B cell (primary cell): ENCODE measurements around the gene RIIAD1. TPM values are rescaled to one million over a fixed set of nuclear protein-coding genes. Genes with fewer than 3 reads are reported as not detected.

Experiments used
- ATAC-seq: fragments of 200-7000 bp; cut with Tn5 transposase; one replicate; pipeline ENCODE4 v1.10.0; 2021; ENCODE audit warnings: low read depth, mild to moderate bottlenecking, moderate number of reproducible peaks, moderate library complexity
- CTCF ChIA-PET: fragments of 350-600 bp; sonication (Branson Sonifier 250); formaldehyde crosslinking; loops from one replicate; lab custom pipeline; 2021; ENCODE audit warnings: antibody characterized with exemption, inconsistent platforms; lab: Charles Lee
- POLR2A ChIA-PET: fragments of 350-600 bp; sonication (Branson Sonifier 250); formaldehyde crosslinking; loops from one replicate; lab custom pipeline; 2021; ENCODE audit warnings: antibody characterized with exemption; lab: Charles Lee
- DNase-seq: peaks from one replicate; pipeline ENCODE4 v3.0.0; 2013
- H2AFZ ChIP-seq: 2 replicates; pipeline ENCODE4 v1.6.1; 2012; ENCODE audit warnings: mild to moderate bottlenecking, low read depth, low read length; ENCODE audit not compliant: insufficient read depth, poor library complexity, severe bottlenecking
- H3K27ac ChIP-seq, 2 donors: 1 replicate in 1 of 2; 2 replicates in 1 of 2; pipeline ENCODE4 v1.5.1; 2012 to 2013; ENCODE audit warnings: low read length in 2 of 2, mild to moderate bottlenecking in 2 of 2, moderate library complexity in 1 of 2
- H3K27me3 ChIP-seq, 4 experiments: fragments of 200-600 bp in 1 of 4; sonication (generic) in 1 of 4; replicated peaks in 1 of 4; 1 replicate in 2 of 4; 2 replicates in 2 of 4; pipeline versions ENCODE4 v1.6.1 to v1.7.0; 2013 to 2016; ENCODE audit warnings: low read length in 3 of 4, mild to moderate bottlenecking in 2 of 4, mixed read lengths in 1 of 4, moderate library complexity in 1 of 4; ENCODE audit not compliant: insufficient read depth in 4 of 4, control insufficient read depth in 3 of 4; ENCODE audit errors: control extremely low read depth in 1 of 4
- H3K36me3 ChIP-seq, 2 experiments: replicated peaks in 1 of 2; 1 replicate in 1 of 2; 2 replicates in 1 of 2; pipeline versions ENCODE4 v1.6.1 to v1.7.1; 2013; ENCODE audit warnings: low read length in 1 of 2; ENCODE audit not compliant: insufficient read depth in 2 of 2, control insufficient read depth in 1 of 2; ENCODE audit errors: control extremely low read depth in 1 of 2, extremely low read depth in 1 of 2
- H3K4me1 ChIP-seq, 2 donors: fragments of 200-600 bp in 1 of 2; sonication (generic) in 1 of 2; 1 replicate in 1 of 2; 2 replicates in 1 of 2; pipeline versions ENCODE4 v1.5.1 to v1.6.1; 2013 to 2017; ENCODE audit warnings: low read length in 2 of 2; ENCODE audit not compliant: control insufficient read depth in 2 of 2, insufficient read depth in 2 of 2
- H3K4me2 ChIP-seq: replicated peaks from 2 replicates; pipeline ENCODE3; 2012; ENCODE audit warnings: mild to moderate bottlenecking, low read depth, low read length; ENCODE audit not compliant: poor library complexity, severe bottlenecking
- H3K4me3 ChIP-seq, 5 experiments: fragments of 200-600 bp in 1 of 5; sonication (generic) in 1 of 5; 1 replicate in 3 of 5; 2 replicates in 2 of 5; pipeline versions ENCODE4 v1.5.1 to v1.7.0; 2011 to 2016; ENCODE audit warnings: low read length in 4 of 5, mild to moderate bottlenecking in 4 of 5, low read depth in 2 of 5, control low read depth in 1 of 5, moderate library complexity in 1 of 5; ENCODE audit not compliant: insufficient read depth in 1 of 5; ENCODE audit errors: control extremely low read depth in 1 of 5, extremely low read depth in 1 of 5
- H3K79me2 ChIP-seq: fragments of 200-600 bp; sonication (generic); one replicate; pipeline ENCODE4 v1.6.0; 2016; ENCODE audit warnings: low read length; ENCODE audit not compliant: control insufficient read depth, insufficient read depth
- H3K9ac ChIP-seq: fragments of 200-600 bp; sonication (generic); 2 replicates; pipeline ENCODE4 v1.6.1; 2017; ENCODE audit warnings: mild to moderate bottlenecking, low read length, moderate library complexity
- H3K9me3 ChIP-seq, 3 donors: one replicate each; pipeline versions ENCODE4 v1.6.1 to v1.7.1; 2013; ENCODE audit warnings: low read length in 2 of 3; ENCODE audit not compliant: control insufficient read depth in 2 of 3, insufficient read depth in 1 of 3; ENCODE audit errors: control extremely low read depth in 1 of 3
- H4K20me1 ChIP-seq: 2 replicates; pipeline ENCODE4 v1.6.0; 2012; ENCODE audit warnings: mild to moderate bottlenecking, low read length; ENCODE audit not compliant: insufficient read depth, control insufficient read depth, poor library complexity, severe bottlenecking
- H3K27ac Mint-ChIP-seq: one replicate; pipeline ENCODE4 v1.8.0; 2021; ENCODE audit warnings: mixed read lengths
- H3K27me3 Mint-ChIP-seq: one replicate; pipeline ENCODE4 v1.8.0; 2021; ENCODE audit warnings: mixed read lengths
- H3K4me1 Mint-ChIP-seq: one replicate; pipeline ENCODE4 v1.8.0; 2021; ENCODE audit warnings: mixed read lengths
- H3K4me3 Mint-ChIP-seq: one replicate; pipeline ENCODE4 v1.8.0; 2021; ENCODE audit warnings: mixed read lengths
- H3K9me3 Mint-ChIP-seq: one replicate; pipeline ENCODE4 v1.8.0; 2022; ENCODE audit warnings: mixed read lengths; ENCODE audit not compliant: insufficient read depth
- CTCF ChIP-seq: fragments of 200-600 bp; IDR thresholded peaks from one replicate; pipeline ENCODE4 v1.8.0; 2022; ENCODE audit warnings: antibody characterized with exemption, mild to moderate bottlenecking
- EZH2 ChIP-seq: IDR thresholded peaks from 2 replicates; pipeline ENCODE4 v1.6.1; 2012; ENCODE audit warnings: borderline replicate concordance, low read depth, mild to moderate bottlenecking, moderate library complexity, low read length; ENCODE audit not compliant: insufficient read depth, poor library complexity, severe bottlenecking
- WGBS: methylation state at CpG from one replicate; pipeline ENCODE4 v1.1.5; 2013; ENCODE audit warnings: missing lambda C conversion rate; ENCODE audit not compliant: insufficient coverage; 5-methylcytosine and 5-hydroxymethylcytosine counted together
- intact Hi-C: fragments of 100-400 bp; cut with micrococcal nuclease; formaldehyde crosslinking; loops from one replicate; pipeline ENCODE4 v1.10.0; 2022
- polyA plus RNA-seq: library from polyadenylated mRNA; depleted of rRNA; stranded (reverse); fragments of >200 nt; gene quantifications from 2 replicates; pipeline ENCODE4 v1.2.3, GENCODE V29; 2012
- total RNA-seq, 2 donors: library from RNA; stranded (reverse); fragments of 120-200 nt in 1 of 2; gene quantifications; 1 replicate in 1 of 2; 2 replicates in 1 of 2; pipeline versions ENCODE4 v1.2.3 to v1.2.4, GENCODE V29; 2013 to 2022

The RIIAD1 gene
- total and polyA plus RNA-seq, 2 donors (not counting 1 experiment from before 2014, with no cell fraction given): not detected

GRCh38 chr1:151693057-151693651 lies 28.2 kb upstream of the RIIAD1 start:
- Histone ChIP-seq H3K36me3 (peaks cover 13 to 42% of the 10 kb centered on the region in 2 experiments), H3K4me1 (no peaks in the 10 kb centered on the region), H3K4me2 (no peak overlapping the region), H4K20me1 (no peaks in the 10 kb centered on the region), H3K9me3 (no peaks in the 10 kb centered on the region), H3K79me2 (no peaks in the 10 kb centered on the region), H3K27me3 (no peaks in the 10 kb centered on the region), H3K9ac (no peak overlapping the region), H2AFZ (no peak overlapping the region), H3K4me3 (no peak overlapping the region), H3K27ac (no peak overlapping the region)
- Mint-ChIP-seq H3K4me1 (no peaks in the 10 kb centered on the region), H3K4me3 (no peak overlapping the region), H3K27me3 (no peaks in the 10 kb centered on the region), H3K9me3 (no peaks in the 10 kb centered on the region), H3K27ac (no peak overlapping the region)
- POLR2A ChIA-PET: no interaction called here
- 83% methylated on average over 2 of the region's 4 CpGs for WGBS
- ATAC-seq (no peak), DNase-seq (no peak)
- TF ChIP-seq CTCF: no peak
- no peak for TF ChIP-seq EZH2
- intact Hi-C loops: no loop called here
- CTCF ChIA-PET: interaction anchor here (1.0 to 1.2 kb wide), 2 partner anchors 52 to 308 kb away, joined by 3 to 5 read pairs; no protein-coding TSS in a partner anchor

- no peak overlapping the region for H3K27ac ChIP-seq
- H3K9me3 ChIP-seq: no peaks in the 10 kb centered on the region
- Mint-ChIP-seq H3K4me3 (no peak overlapping the region), H3K4me1 (no peaks in the 10 kb centered on the region), H3K27me3 (no peaks in the 10 kb centered on the region), H3K9me3 (no peaks in the 10 kb centered on the region), H3K27ac (no peak overlapping the region)
- intact Hi-C loops: no loop called here
- TF ChIP-seq EZH2 (no peak), CTCF (no peak)
- no peaks in the 10 kb centered on the region for H4K20me1 ChIP-seq
- no peak overlapping the region for H3K9ac ChIP-seq
- H3K4me1 ChIP-seq: no peaks in the 10 kb centered on the region
- H3K27me3 ChIP-seq: peaks cover 0 to 5% (median 0%) of the 10 kb centered on the region in 4 experiments
- ChIA-PET POLR2A (no interaction called here), CTCF (no interaction called here)
- no peak overlapping the region for H3K4me3 ChIP-seq
- no peak overlapping the region for H2AFZ ChIP-seq
- WGBS: 93% methylated on average over 4 of the region's 5 CpGs
- no peak for DNase-seq
- H3K4me2 ChIP-seq: no peak overlapping the region
- H3K79me2 ChIP-seq: no peaks in the 10 kb centered on the region
- ATAC-seq: no peak
- H3K36me3 ChIP-seq: peaks cover 3 to 28% of the 10 kb centered on the region in 2 experiments
Observed at GRCh38 chr1:151701515-151701914, 19.8 kb upstream of the RIIAD1 start.
